Natural killer cell (primary cell): ENCODE data around the gene CPLX4. TPM values are rescaled to one million over a fixed set of nuclear protein-coding genes. Genes with fewer than 3 reads are reported as not detected.

Source experiments
- ATAC-seq, 3 donors: fragments of 150-1000 bp in 2 of 3; fragments of 200-7000 bp in 1 of 3; cut with Tn5 transposase; 1 replicate in 1 of 3; 2 replicates in 2 of 3; pipeline ENCODE4 v1.10.0; 2021; ENCODE audit warnings: mild to moderate bottlenecking in 2 of 3, moderate library complexity in 2 of 3
- DNase-seq, 2 donors: peaks; one replicate each; pipeline versions ENCODE4 v3.0.0 to v3.0.0-alpha.2; 2013 to 2021; ENCODE audit warnings: mixed read lengths in 1 of 2
- H3K27ac ChIP-seq: one replicate; pipeline ENCODE4 v1.5.1; 2013; ENCODE audit warnings: mild to moderate bottlenecking, low read length
- H3K27me3 ChIP-seq: one replicate; pipeline ENCODE4 v1.6.1; 2013; ENCODE audit warnings: low read length; ENCODE audit not compliant: control insufficient read depth, insufficient read depth
- H3K36me3 ChIP-seq: one replicate; pipeline ENCODE4 v1.6.1; 2013; ENCODE audit warnings: low read length; ENCODE audit not compliant: control insufficient read depth, insufficient read depth
- H3K4me1 ChIP-seq: one replicate; pipeline ENCODE4 v1.6.1; 2013; ENCODE audit warnings: low read length; ENCODE audit not compliant: control insufficient read depth, insufficient read depth
- H3K4me3 ChIP-seq: one replicate; pipeline ENCODE4 v1.5.1; 2013; ENCODE audit warnings: low read length
- H3K9me3 ChIP-seq: one replicate; pipeline ENCODE4 v1.6.1; 2013; ENCODE audit warnings: low read length; ENCODE audit not compliant: control insufficient read depth, insufficient read depth
- H3K27ac Mint-ChIP-seq, 2 donors: one replicate each; pipeline ENCODE4 v1.8.0; 2022; ENCODE audit warnings: mild to moderate bottlenecking in 2 of 2, mixed read lengths in 2 of 2, moderate library complexity in 1 of 2
- H3K27me3 Mint-ChIP-seq, 2 donors: one replicate each; pipeline ENCODE4 v1.8.0; 2022; ENCODE audit warnings: low read depth in 2 of 2, mixed read lengths in 2 of 2
- H3K36me3 Mint-ChIP-seq: one replicate; pipeline ENCODE4 v1.8.0; 2022; ENCODE audit warnings: mixed read lengths
- H3K4me1 Mint-ChIP-seq, 2 donors: one replicate each; pipeline ENCODE4 v1.8.0; 2022; ENCODE audit warnings: mixed read lengths in 2 of 2
- H3K4me3 Mint-ChIP-seq: one replicate; pipeline ENCODE4 v1.8.0; 2022; ENCODE audit warnings: mild to moderate bottlenecking, moderate library complexity, mixed read lengths
- H3K9me3 Mint-ChIP-seq, 2 donors: one replicate each; pipeline ENCODE4 v1.8.0; 2022; ENCODE audit warnings: mixed read lengths in 2 of 2
- WGBS: methylation state at CpG from one replicate; pipeline ENCODE4 v1.1.7; 2013; ENCODE audit warnings: missing lambda C conversion rate; ENCODE audit not compliant: insufficient coverage; 5-methylcytosine and 5-hydroxymethylcytosine counted together
- intact Hi-C: fragments of 100-400 bp; cut with micrococcal nuclease; formaldehyde crosslinking; loops from one replicate; pipeline ENCODE4 v1.14.2; 2022
- total RNA-seq, 4 donors: library from RNA; stranded (reverse); fragments of 120-200 nt in 1 of 4; gene quantifications; one replicate each; pipeline versions ENCODE4 v1.2.3 to v1.2.4, GENCODE V29; 2013 to 2022
- TF ChIP-seq, protein P1 (sequence below): fragments of 200-600 bp; IDR thresholded peaks from one replicate; pipeline ENCODE4 v1.8.0; 2022; ENCODE audit warnings: antibody characterized with exemption

Gene CPLX4
- total RNA-seq, 3 donors from 2014 or later (not counting 1 experiment from before 2014, with no cell fraction given), result not detected

DNA sequence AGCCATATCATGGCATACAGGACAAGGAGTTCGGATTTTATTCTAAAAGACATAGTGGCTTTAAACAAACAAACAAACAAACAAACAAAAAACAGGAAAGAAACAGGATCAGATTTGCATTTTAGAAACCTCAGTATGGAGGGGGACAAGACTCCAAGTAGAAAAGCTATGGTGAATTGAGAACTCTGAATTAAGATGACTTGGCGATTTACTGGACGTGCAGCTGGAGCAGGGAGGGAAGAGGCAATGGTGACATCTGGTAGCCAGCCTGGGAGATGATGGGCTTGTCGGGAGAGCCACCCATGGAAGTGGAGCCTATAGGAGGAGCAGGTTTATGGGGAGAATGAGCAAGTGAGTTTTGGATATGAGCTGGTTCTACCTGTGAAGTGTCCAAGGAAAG lies 13.2 kb downstream of the CPLX4 start:
- intact Hi-C loops, result loop anchor here (5.0 kb wide), 2 partner anchors 97 to 1242 kb away; no protein-coding TSS in a partner anchor
- 64% methylated on average over 3 of the region's 4 CpGs for WGBS

DNA sequence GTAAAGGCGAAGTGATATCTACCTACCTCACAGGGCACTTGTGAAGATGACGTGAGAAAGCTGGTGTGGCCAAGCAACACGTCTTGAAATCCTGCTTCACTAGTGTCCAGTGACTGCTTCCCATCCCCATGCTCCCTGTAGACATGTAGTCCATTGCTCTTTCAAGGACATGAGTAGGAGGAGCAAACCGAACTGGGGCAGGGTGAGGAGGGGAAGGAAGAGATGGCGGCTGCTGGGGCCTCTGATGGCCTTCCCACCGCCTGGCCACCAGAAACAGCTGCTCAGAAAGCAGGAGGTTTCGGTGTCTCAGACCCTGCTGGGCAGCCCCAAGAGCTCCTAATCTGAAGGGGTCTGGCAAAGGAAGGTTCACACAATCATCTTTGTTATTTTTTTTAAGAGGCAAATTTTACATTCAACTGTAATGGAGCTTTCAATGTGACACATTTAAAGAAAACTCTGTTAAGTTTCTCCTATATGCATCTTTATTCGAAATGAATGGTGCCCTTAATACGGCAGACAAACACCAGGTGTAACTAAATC lies 14.7 kb downstream of the CPLX4 start:
- peaks cover 2% of the 10 kb centered on the region for H3K4me1 ChIP-seq
- peaks cover 18 to 26% of the 10 kb centered on the region in 2 donors for H3K27me3 Mint-ChIP-seq
- H3K4me3 ChIP-seq, result no peak overlapping the region
- no peaks in the 10 kb centered on the region for H3K4me1 Mint-ChIP-seq
- DNase-seq, result no peak
- intact Hi-C loops, result no loop called here
- H3K9me3 ChIP-seq, result no peaks in the 10 kb centered on the region
- H3K36me3 ChIP-seq, result no peaks in the 10 kb centered on the region
- no peaks in the 10 kb centered on the region for H3K9me3 Mint-ChIP-seq
- H3K4me3 Mint-ChIP-seq, result no peak overlapping the region
- ATAC-seq, result no peak
- H3K27ac ChIP-seq, result no peak overlapping the region
- peaks cover 3% of the 10 kb centered on the region for H3K27me3 ChIP-seq
- H3K27ac Mint-ChIP-seq, result no peak overlapping the region
- WGBS, result 84% methylated on average over 8 of the region's 9 CpGs
- TF ChIP-seq, protein P1, sequence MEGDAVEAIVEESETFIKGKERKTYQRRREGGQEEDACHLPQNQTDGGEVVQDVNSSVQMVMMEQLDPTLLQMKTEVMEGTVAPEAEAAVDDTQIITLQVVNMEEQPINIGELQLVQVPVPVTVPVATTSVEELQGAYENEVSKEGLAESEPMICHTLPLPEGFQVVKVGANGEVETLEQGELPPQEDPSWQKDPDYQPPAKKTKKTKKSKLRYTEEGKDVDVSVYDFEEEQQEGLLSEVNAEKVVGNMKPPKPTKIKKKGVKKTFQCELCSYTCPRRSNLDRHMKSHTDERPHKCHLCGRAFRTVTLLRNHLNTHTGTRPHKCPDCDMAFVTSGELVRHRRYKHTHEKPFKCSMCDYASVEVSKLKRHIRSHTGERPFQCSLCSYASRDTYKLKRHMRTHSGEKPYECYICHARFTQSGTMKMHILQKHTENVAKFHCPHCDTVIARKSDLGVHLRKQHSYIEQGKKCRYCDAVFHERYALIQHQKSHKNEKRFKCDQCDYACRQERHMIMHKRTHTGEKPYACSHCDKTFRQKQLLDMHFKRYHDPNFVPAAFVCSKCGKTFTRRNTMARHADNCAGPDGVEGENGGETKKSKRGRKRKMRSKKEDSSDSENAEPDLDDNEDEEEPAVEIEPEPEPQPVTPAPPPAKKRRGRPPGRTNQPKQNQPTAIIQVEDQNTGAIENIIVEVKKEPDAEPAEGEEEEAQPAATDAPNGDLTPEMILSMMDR, result no peak
- H3K36me3 Mint-ChIP-seq, result no peaks in the 10 kb centered on the region

More for the DNA sequence above, 13.2 kb downstream of the CPLX4 start:
- Mint-ChIP-seq H3K9me3 (no peaks in the 10 kb centered on the region), H3K27me3 (peaks cover 22 to 26% of the 10 kb centered on the region in 2 donors), H3K4me1 (no peaks in the 10 kb centered on the region), H3K4me3 (no peak overlapping the region), H3K27ac (no peak overlapping the region), H3K36me3 (no peaks in the 10 kb centered on the region)
- Histone ChIP-seq H3K9me3 (no peaks in the 10 kb centered on the region), H3K27ac (no peak overlapping the region), H3K4me1 (peaks cover 5% of the 10 kb centered on the region), H3K27me3 (peaks cover 9% of the 10 kb centered on the region), H3K36me3 (no peaks in the 10 kb centered on the region), H3K4me3 (no peak overlapping the region)
- ATAC-seq, result no peak
- TF ChIP-seq, protein P1, result no peak
- no peak for DNase-seq

DNA sequence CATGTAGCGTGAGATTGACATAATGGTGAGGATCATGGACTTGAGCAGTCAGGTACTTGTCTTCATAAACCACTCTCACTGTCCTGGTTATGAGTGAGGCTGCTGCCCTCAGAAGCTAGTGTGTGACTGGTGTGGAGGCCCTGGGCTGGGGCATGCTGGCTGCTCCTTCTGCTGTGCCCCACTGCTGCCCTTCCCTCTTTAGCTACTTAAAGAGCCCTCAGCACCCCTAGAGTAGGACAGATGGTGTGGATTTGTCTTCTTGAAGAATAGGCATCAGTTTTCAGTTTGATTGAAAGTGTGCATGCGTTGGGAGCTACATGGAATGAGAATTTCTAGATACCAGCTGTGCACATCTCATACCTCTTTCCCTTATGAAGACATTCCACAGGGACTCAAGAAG lies 15.4 kb downstream of the CPLX4 start:
- H3K27ac Mint-ChIP-seq, result no peak overlapping the region
- ATAC-seq, result no peak
- Histone ChIP-seq H3K36me3 (no peaks in the 10 kb centered on the region), H3K9me3 (no peaks in the 10 kb centered on the region), H3K27me3 (peaks cover 2% of the 10 kb centered on the region), H3K4me1 (no peaks in the 10 kb centered on the region), H3K4me3 (no peak overlapping the region), H3K27ac (no peak overlapping the region)
- intact Hi-C loops, result no loop called here
- no peaks in the 10 kb centered on the region for H3K36me3 Mint-ChIP-seq
- H3K27me3 Mint-ChIP-seq, result peaks cover 23 to 26% of the 10 kb centered on the region in 2 donors
- DNase-seq, result no peak
- no peaks in the 10 kb centered on the region for H3K9me3 Mint-ChIP-seq
- 73% methylated on average over 1 of the region's 2 CpGs for WGBS
- TF ChIP-seq, protein P1, result no peak
- H3K4me3 Mint-ChIP-seq, result no peak overlapping the region
- H3K4me1 Mint-ChIP-seq, result no peaks in the 10 kb centered on the region

DNA sequence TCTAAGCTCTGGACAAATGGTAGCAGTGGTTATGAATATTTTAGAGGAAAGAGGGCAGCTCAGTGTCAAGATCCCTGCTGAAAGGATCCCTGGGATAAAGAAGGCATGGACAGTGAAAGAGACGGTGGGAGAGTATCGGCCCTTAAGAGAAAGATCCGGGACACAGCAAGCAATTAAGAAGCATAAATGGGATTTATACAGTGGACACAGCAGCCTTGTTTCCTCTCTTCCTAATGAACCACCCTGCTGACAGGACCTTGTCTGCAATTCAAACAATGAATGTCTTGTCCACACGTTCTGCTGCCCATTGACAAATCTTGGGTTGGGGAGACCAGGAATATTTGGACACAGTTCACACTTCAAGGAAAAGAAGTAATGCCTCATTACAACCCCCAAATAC lies 16.5 kb downstream of the CPLX4 start:
- 83% methylated on average over 4 of the region's 4 CpGs for WGBS
- Mint-ChIP-seq H3K27me3 (peaks cover 23 to 26% of the 10 kb centered on the region in 2 donors), H3K27ac (no peak overlapping the region), H3K4me3 (no peak overlapping the region), H3K9me3 (no peaks in the 10 kb centered on the region), H3K4me1 (no peaks in the 10 kb centered on the region), H3K36me3 (no peaks in the 10 kb centered on the region)
- ATAC-seq (no peak), DNase-seq (no peak)
- no peak overlapping the region for H3K27ac ChIP-seq
- no peaks in the 10 kb centered on the region for H3K4me1 ChIP-seq
- no peaks in the 10 kb centered on the region for H3K36me3 ChIP-seq
- no peak overlapping the region for H3K4me3 ChIP-seq
- intact Hi-C loops, result no loop called here
- H3K27me3 ChIP-seq, result no peaks in the 10 kb centered on the region
- TF ChIP-seq, protein P1, result no peak
- no peaks in the 10 kb centered on the region for H3K9me3 ChIP-seq
